Endothelial cell (in vitro differentiated cells): ENCODE data around the gene HAGHL. TPM values are rescaled to one million over a fixed set of nuclear protein-coding genes. Genes with fewer than 3 reads are reported as not detected.
"Not testable (repeated sequence)": the region's sequence is repeated elsewhere in the genome, so short reads cannot be mapped to it uniquely, and the experiment has no call there.

Experiments
- DNase-seq: peaks from one replicate; pipeline ENCODE4 v3.0.0; 2021; ENCODE audit warnings: low spot score
- H3K27ac Mint-ChIP-seq: one replicate; pipeline ENCODE4 v1.8.0; 2021; ENCODE audit warnings: mixed read lengths, inconsistent platforms; ENCODE audit not compliant: unreplicated experiment
- H3K27me3 Mint-ChIP-seq: one replicate; pipeline ENCODE4 v1.8.0; 2021; ENCODE audit warnings: mild to moderate bottlenecking, moderate library complexity, mixed read lengths, inconsistent platforms; ENCODE audit not compliant: unreplicated experiment
- H3K36me3 Mint-ChIP-seq: one replicate; pipeline ENCODE4 v1.8.0; 2021; ENCODE audit warnings: mild to moderate bottlenecking, low read depth, mixed read lengths, inconsistent platforms; ENCODE audit not compliant: unreplicated experiment
- H3K4me1 Mint-ChIP-seq: one replicate; pipeline ENCODE4 v1.8.0; 2021; ENCODE audit warnings: mild to moderate bottlenecking, mixed read lengths, inconsistent platforms; ENCODE audit not compliant: unreplicated experiment
- H3K4me3 Mint-ChIP-seq: one replicate; pipeline ENCODE4 v1.8.0; 2021; ENCODE audit warnings: mild to moderate bottlenecking, mixed read lengths, inconsistent platforms; ENCODE audit not compliant: unreplicated experiment
- H3K9me3 Mint-ChIP-seq: one replicate; pipeline ENCODE4 v1.8.0; 2021; ENCODE audit warnings: mixed read lengths, inconsistent platforms; ENCODE audit not compliant: unreplicated experiment
- CTCF ChIP-seq: fragments of 200-600 bp; sonication (generic); IDR thresholded peaks from one replicate; pipeline ENCODE4 v1.5.0; 2021; ENCODE audit warnings: antibody characterized with exemption; ENCODE audit not compliant: unreplicated experiment
- total RNA-seq: library from RNA; stranded (reverse); fragmentation: NEBNext Ultra II Directional; extraction: Animal tissue kit (Norgen Biotek cat#: 25700); gene quantifications from one replicate; pipeline ENCODE4 v1.2.1, GENCODE V29; 2021; ENCODE audit not compliant: unreplicated experiment

Gene HAGHL
- total RNA-seq, 1 donor from 2014 or later: 1.5 TPM

- peak; percentile 45 for TF ChIP-seq CTCF
- Mint-ChIP-seq H3K4me1 (peaks cover 9% of the 10 kb centered on the region), H3K9me3 (no peaks in the 10 kb centered on the region), H3K36me3 (peaks cover 5% of the 10 kb centered on the region), H3K4me3 (no peak overlapping the region), H3K27ac (no peak overlapping the region), H3K27me3 (peaks cover 14% of the 10 kb centered on the region)
- DNase-seq: peak; percentile 62
Measured at GRCh38 chr16:685967-686366, 40.9 kb upstream of the HAGHL start.

- H3K4me3 Mint-ChIP-seq: no peak overlapping the region
Measured at GRCh38 chr16:686459-687260, 40.2 kb upstream of the HAGHL start.

GRCh38 chr16:687499-687898 lies 39.4 kb upstream of the HAGHL start:
- no peak overlapping the region for H3K27ac Mint-ChIP-seq
- no peak for TF ChIP-seq CTCF
- H3K4me3 Mint-ChIP-seq: no peak overlapping the region
- peaks cover 13% of the 10 kb centered on the region for H3K27me3 Mint-ChIP-seq
- peaks cover 3% of the 10 kb centered on the region for H3K36me3 Mint-ChIP-seq
- peaks cover 5% of the 10 kb centered on the region for H3K4me1 Mint-ChIP-seq
- DNase-seq: no peak
- H3K9me3 Mint-ChIP-seq: no peaks in the 10 kb centered on the region

More at GRCh38 chr16:686459-687260, 40.2 kb upstream of the HAGHL start:
- Mint-ChIP-seq H3K27ac (no peak overlapping the region), H3K36me3 (peaks cover 5% of the 10 kb centered on the region), H3K27me3 (peaks cover 16% of the 10 kb centered on the region), H3K4me1 (peaks cover 6% of the 10 kb centered on the region), H3K9me3 (no peaks in the 10 kb centered on the region)
- DNase-seq: no peak
- no peak for TF ChIP-seq CTCF

- peak overlapping the region; percentile 80 for H3K27ac Mint-ChIP-seq
- DNase-seq: no peak
- H3K4me1 Mint-ChIP-seq: peaks cover 3% of the 10 kb centered on the region
- peaks cover 15% of the 10 kb centered on the region for H3K27me3 Mint-ChIP-seq
- no peak for TF ChIP-seq CTCF
- peak overlapping the region; percentile 89 for H3K4me3 Mint-ChIP-seq
- no peaks in the 10 kb centered on the region for H3K36me3 Mint-ChIP-seq
- no peaks in the 10 kb centered on the region for H3K9me3 Mint-ChIP-seq
Measured at GRCh38 chr16:689175-689897, 37.6 kb upstream of the HAGHL start.

- peak overlapping the region; percentile 13 for H3K27ac Mint-ChIP-seq
- H3K9me3 Mint-ChIP-seq, H3K36me3 Mint-ChIP-seq, H3K4me1 Mint-ChIP-seq, DNase-seq: not testable (repeated sequence)
- peak overlapping the region; percentile 43 for H3K4me3 Mint-ChIP-seq
- peaks cover 21% of the 10 kb centered on the region for H3K27me3 Mint-ChIP-seq
Measured at GRCh38 chr16:691242-691641, 35.7 kb upstream of the HAGHL start.
